Erythroblast (primary cell): ENCODE measurements around the gene USB1.

Source experiments
- DNase-seq, 2 experiments: peaks; one replicate each; lab custom pipeline; 2025; lab: John Stamatoyannopoulos, UW
- GATA1 ChIP-seq: IDR thresholded peaks from 2 replicates; pipeline ENCODE4 v1.6.1; 2011; ENCODE audit warnings: low read depth, mild to moderate bottlenecking, control low read depth, low read length, moderate library complexity
- POLR2A ChIP-seq: IDR thresholded peaks from 2 replicates; pipeline ENCODE4 v1.6.1; 2011; ENCODE audit warnings: mild to moderate bottlenecking, low read length

The USB1 gene

DNA sequence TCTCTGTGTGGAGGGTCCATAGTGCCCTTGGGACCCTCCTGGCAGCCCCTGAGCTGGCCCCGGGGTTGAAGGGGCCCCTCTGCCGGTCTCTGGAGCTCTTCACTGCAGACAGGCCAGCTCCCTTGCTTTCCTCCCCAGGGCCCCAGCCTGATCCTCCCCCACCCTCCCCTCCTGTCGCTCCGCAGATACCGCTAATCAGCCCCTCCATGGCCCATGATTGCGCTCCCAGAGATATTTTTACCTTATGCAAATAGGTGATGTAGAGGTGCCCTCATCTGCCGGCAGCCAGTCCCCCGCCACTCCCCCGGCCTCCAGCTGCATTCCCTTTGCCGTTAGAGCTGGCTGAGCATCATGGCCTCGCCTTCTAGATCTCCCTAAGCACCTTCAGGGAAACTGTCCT is 33.6 kb downstream of the USB1 start:
- no peak for TF ChIP-seq POLR2A
- no peak for TF ChIP-seq GATA1
- no peak for DNase-seq

DNA sequence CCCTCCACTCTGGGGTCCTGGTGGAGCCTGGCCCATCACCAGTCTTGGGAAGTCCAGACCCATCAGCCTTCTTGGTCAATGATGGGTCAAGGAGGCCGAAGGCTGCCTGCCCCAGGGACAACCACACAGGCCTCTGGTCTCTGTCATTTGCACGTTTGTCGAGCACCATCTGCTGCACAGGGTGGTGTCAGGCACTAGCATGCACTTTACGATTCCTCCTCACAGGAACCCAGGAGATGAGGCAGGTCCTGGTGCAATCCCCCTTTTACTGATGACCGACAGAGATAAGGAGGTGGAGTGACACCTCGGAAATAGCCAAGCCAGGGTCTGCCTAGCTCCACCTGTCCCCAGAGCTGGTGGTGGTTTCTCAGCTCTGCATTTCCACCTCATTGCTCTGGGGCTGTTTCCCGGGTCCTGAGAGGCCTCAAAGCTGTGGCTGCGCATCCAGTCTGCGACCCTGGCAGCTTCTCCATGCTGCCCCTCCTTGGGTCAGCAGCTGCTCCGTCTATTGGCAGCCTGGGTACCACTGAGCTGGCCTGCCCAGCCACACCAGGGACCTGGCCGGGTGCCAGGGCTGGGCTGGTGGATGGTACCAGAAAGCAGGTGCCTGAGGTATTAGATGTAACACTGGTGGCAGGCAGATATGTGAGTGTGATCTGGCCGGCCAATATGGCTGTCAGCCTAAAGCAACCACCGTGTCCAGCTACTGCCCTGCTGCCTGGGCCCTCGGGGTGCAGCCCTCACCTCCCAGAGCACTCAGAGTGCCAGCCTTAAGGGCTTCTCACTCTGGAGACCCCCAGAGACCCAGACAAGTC is 34.4 kb downstream of the USB1 start:
- DNase-seq = no peak
- TF ChIP-seq POLR2A = no peak
- TF ChIP-seq GATA1 = no peak

DNA sequence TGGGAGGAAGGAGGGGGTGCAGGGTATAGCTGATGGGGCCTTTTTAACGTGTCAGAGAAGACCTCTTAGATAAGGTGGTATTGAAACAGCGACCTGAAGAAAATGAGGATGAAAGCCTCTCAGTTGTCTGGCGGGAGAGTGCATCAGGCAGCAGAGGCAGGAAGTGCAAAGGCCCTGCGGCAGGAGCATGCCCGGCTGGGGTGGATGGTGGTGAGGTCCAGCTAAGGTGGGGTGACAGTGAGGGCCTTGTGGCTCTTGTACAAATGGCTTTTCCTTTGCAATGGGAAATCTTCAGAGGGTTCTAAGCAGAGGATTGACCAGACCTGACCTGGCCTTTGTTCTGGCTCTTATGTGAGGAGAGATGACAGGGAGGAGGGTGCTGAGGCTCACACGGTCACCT is 35.7 kb downstream of the USB1 start:
- TF ChIP-seq POLR2A = no peak
- TF ChIP-seq GATA1 = no peak
- DNase-seq = no peak

DNA sequence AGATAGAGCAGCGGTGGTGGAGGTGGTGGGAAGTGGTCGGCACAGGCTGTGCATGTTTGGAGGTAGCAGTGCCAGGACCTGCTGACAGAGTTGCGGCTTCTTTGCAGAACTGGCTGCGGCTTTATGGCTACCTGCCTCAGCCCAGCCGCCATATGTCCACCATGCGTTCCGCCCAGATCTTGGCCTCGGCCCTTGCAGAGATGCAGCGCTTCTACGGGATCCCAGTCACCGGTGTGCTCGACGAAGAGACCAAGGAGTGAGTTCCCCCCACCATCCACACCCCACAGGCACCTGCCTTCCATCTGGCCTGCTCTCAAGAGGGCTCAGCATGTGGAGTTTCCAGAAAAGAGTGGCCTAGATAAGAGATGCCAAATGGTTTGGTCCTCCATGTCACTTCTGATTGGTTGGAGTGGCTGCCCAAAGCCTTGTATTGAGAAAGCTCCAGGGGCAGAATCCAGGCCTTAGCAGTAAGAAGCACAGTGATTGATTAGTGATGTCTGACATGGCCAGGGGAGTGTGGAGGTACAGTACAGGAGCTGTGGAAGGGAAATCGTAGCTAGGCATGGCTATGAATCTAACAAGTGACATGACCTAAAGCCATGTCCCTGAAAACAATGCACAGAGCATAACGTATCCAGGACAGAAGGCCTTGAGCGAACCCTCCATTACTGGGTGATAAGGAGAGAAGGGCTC is 36.3 kb downstream of the USB1 start:
- TF ChIP-seq GATA1 = no peak
- no peak for TF ChIP-seq POLR2A
- DNase-seq = no peak

DNA sequence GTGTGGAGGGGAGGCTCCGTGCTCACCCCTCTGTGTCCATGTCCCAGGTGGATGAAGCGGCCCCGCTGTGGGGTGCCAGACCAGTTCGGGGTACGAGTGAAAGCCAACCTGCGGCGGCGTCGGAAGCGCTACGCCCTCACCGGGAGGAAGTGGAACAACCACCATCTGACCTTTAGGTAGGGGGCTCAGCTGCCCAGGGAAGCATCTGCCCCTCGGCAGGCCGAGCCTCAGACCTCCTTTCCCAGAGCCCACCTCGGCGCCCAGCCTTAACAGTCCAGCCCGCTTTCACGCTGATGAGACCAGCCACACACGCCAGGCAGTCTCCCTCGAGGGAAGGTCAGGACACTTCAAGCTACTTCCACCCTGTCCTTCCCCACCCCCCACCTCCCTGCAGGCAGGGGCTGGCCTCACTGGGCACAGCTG is 37.0 kb downstream of the USB1 start:
- TF ChIP-seq POLR2A (no peak), GATA1 (no peak)
- DNase-seq = no peak

DNA sequence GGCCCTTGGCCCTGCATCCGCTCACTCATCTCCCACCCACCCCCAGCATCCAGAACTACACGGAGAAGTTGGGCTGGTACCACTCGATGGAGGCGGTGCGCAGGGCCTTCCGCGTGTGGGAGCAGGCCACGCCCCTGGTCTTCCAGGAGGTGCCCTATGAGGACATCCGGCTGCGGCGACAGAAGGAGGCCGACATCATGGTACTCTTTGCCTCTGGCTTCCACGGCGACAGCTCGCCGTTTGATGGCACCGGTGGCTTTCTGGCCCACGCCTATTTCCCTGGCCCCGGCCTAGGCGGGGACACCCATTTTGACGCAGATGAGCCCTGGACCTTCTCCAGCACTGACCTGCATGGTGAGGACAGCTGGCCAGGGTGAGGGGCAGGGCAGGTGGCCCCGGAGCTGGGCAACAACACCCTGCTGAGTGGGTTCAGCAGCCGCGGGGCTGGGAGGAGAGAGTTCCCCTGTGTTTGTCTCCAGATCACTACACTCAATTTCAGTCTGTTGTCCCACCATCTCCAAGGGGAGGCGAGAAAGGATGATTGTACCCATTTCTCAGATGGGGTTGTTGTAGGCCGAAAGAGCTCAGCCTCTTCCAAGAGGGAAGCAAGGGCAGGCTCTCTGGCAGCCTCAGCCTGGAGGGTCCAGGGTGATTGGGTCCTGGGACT is 38.8 kb downstream of the USB1 start:
- TF ChIP-seq GATA1 (no peak), POLR2A (no peak)
- DNase-seq = no peak

DNA sequence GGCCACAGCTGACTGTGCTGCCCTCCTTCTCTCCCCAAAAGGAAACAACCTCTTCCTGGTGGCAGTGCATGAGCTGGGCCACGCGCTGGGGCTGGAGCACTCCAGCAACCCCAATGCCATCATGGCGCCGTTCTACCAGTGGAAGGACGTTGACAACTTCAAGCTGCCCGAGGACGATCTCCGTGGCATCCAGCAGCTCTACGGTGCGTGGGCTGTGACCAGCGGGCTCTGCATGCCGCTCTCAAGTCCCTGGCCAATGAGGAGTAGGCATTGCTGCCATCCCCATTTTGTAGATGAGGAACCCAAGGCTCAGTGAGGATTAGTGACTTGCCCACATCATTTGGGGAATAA is 39.3 kb downstream of the USB1 start:
- DNase-seq = no peak
- TF ChIP-seq POLR2A (no peak), GATA1 (no peak)

DNA sequence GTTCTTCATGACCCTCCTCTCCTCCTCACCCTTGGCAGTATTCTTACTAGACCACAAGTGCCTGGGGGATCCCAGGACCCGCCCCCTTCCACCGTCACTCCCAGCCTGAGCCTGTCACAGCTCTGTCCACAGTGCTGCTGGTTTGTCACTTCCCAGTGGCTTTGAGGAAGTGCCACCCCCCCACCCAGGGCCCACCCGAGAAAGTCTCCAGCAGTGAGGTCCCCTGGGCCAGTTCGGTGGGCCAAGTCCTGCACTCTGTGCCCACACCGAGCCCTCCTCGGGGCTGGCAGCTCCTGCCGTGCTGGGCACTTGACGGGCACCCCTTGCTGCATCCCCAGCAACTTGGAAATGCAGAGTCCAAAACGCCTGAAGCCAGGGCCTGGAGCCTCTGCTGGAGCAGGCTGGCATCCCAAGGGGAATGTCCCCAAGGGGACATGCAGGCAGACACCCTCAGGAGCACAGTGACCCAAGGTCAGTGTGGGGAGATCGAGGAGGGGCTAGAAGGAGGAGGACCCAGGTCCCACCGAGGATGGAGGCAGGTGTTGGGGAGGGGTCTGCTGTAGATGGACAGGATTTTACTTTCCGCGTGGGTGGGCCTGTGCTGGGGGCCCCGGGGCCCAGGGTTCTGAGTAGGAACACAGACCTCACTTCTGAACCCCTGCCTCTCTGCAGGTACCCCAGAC is 39.9 kb downstream of the USB1 start:
- TF ChIP-seq POLR2A (no peak), GATA1 (no peak)
- no peak for DNase-seq

DNA sequence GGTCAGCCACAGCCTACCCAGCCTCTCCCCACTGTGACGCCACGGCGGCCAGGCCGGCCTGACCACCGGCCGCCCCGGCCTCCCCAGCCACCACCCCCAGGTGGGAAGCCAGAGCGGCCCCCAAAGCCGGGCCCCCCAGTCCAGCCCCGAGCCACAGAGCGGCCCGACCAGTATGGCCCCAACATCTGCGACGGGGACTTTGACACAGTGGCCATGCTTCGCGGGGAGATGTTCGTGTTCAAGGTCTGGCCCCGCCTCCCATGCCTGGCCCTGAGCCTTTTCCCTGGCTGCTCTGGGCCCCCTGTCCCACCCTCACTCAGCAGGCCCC is 40.4 kb downstream of the USB1 start:
- TF ChIP-seq POLR2A (no peak), GATA1 (no peak)
- no peak for DNase-seq

DNA sequence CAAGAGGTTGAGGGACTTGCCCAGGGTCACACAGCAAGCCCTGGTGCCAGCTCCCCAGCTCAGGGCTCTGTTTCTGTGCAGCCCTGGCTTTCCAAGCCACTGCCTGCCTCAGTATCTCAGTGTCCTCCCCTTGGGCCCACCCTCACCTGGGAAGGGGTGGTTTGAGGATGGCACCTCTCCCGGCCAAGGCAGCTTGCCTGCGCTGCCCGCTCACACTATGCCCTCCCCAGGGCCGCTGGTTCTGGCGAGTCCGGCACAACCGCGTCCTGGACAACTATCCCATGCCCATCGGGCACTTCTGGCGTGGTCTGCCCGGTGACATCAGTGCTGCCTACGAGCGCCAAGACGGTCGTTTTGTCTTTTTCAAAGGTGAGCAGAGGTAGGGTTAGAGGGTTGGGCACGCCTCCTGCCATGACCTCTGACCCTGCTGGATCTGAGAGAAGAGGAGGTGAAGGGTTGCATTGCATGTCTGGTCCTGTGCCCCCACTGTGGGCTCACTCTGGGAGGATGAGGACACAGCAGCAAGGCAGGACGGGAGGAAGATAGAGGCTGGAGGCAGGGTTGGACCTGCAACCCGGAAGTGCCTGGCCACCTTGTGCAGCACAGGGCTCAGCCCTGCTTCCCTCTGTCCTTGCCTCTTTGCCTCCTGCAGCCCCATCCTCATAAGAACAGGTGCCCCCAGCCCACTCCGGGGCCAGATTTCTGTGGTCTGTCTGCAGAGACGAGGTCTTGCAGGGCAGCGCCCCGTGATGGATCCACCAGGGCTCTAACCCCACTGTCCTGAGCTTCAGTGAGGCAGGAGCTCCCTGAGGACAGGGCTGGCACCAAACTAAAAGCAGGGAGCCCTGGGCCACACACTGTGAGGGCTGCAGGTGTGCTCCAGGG is 41.0 kb downstream of the USB1 start:
- TF ChIP-seq GATA1 (no peak), POLR2A (no peak)
- DNase-seq = no peak

DNA sequence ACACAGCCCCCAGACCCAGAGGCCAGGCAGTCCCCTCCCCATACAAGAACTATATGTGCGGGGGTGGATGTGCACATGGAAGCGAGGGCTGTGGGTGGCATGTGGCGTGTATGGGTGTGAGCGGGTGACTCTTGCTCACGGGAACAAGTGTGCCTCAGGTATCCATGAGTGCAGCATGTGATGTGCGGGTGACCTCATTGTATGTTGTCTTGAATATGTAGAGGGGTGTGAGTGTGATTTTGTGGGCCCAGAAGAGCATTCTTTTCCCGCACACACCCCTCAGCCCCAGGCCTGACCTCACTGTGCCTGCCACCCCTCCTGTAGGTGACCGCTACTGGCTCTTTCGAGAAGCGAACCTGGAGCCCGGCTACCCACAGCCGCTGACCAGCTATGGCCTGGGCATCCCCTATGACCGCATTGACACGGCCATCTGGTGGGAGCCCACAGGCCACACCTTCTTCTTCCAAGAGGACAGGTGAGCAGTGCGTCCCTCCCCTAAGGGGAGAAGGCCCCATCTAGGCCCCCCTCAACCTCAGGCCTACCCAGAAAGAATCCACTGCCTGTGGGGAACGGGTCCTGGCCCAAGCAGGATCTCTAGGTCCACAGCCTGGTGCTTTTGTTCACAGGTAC is 41.8 kb downstream of the USB1 start:
- TF ChIP-seq GATA1 (no peak), POLR2A (no peak)
- DNase-seq = no peak

DNA sequence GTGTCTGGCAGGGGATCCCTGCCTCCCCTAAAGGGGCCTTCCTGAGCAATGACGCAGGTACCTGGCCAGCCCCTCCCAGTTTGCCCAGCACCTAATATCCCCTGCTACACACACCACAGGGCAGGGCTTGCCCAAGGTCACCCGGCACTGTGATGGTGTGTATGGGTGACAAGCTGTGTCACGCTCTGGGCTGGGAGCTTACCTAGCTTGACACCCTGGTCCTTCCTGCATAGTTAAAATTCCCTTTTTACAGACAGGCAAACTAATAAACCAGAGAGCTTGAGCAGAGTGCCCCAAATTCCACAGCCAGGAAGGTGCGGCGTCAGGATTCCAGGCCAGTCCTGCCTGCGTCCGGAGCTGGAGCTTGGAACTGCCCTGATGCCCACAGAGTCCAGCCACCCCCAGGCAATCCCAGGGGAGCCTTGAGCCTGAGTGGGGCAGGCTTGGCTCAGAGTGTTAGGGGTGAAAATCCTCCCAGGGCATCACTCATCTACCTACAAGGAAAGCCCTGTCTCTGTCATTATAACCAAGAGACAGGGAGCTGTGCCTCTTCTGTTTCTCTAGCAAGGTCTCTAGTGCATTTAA is 42.5 kb downstream of the USB1 start:
- no peak for TF ChIP-seq GATA1
- TF ChIP-seq POLR2A = no peak
- DNase-seq = no peak

DNA sequence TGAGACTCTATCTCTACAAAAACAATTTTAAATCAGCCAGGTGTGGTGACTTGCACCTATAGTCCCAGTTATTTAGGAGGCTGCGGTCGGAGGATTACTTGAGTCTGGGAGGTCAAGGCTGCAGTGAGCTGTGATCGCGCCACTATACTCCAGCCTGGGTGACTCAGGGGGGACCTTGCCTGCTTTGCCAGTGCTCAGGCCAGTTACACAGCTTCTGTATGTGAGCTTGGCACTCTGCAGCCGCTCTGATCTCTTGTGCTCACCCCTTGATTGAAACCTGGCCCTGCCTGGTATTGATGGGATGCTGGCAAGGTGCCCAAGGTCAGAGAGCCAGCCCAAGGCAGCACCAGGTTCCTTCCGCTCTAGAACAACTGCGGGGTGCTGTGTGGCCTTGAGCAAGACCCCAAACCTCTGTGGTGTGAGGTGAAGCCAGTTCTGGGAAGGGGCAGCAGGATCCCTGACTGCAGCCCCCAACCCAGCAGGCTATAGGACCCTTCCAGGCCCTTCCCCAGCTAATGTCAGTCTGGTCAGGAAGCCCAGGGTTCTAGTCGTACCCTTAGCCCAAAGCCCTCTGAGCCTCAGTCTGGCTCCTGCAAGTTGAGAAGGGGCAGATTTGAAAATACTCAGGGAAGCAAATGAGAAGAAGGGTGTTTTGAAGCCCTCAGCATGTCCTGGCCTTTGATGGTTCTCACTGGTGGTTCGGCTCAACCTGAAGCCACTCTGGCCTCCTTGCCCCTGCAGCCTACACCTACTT is 43.2 kb downstream of the USB1 start:
- DNase-seq = no peak
- TF ChIP-seq POLR2A (no peak), GATA1 (no peak)
